ENCODE results near the gene PIP5K1C.

PIP5K1C gene

GRCh38 chr19:3644351-3645066, 55.8 kb downstream of the PIP5K1C start:
- H3F3A ChIP-seq (ENCODE audit: insufficient read depth): no peaks in the 10 kb centered on the region
- no peaks in the 10 kb centered on the region for H4K20me1 ChIP-seq (ENCODE audit: low read depth, low read length)
- H3K9me2 ChIP-seq (replicated peaks; ENCODE audit: insufficient read depth, low read length): no peaks in the 10 kb centered on the region
- no peaks in the 10 kb centered on the region for H3K9me3 ChIP-seq (ENCODE audit: insufficient read depth, low read length)
- no peak overlapping the region for H3K4me2 ChIP-seq (ENCODE audit: low read depth, low read length, poor library complexity, severe bottlenecking)
- H3K27ac ChIP-seq (ENCODE audit: low read depth, low read length): no peak overlapping the region
- H3K27me3 ChIP-seq (ENCODE audit: low read length): no peaks in the 10 kb centered on the region
- no peak overlapping the region for H2AFZ ChIP-seq (ENCODE audit: low read depth, low read length, severe bottlenecking)
- TF ChIP-seq, protein P1, sequence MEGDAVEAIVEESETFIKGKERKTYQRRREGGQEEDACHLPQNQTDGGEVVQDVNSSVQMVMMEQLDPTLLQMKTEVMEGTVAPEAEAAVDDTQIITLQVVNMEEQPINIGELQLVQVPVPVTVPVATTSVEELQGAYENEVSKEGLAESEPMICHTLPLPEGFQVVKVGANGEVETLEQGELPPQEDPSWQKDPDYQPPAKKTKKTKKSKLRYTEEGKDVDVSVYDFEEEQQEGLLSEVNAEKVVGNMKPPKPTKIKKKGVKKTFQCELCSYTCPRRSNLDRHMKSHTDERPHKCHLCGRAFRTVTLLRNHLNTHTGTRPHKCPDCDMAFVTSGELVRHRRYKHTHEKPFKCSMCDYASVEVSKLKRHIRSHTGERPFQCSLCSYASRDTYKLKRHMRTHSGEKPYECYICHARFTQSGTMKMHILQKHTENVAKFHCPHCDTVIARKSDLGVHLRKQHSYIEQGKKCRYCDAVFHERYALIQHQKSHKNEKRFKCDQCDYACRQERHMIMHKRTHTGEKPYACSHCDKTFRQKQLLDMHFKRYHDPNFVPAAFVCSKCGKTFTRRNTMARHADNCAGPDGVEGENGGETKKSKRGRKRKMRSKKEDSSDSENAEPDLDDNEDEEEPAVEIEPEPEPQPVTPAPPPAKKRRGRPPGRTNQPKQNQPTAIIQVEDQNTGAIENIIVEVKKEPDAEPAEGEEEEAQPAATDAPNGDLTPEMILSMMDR (IDR thresholded peaks at IDR 0.05; ENCODE audit: insufficient read depth, low read length, poor library complexity, severe bottlenecking): no peak
- TF ChIP-seq EZH2phosphoT487 (conservative IDR thresholded peaks at IDR 0.05; ENCODE audit: low read length): no peak
- no peak overlapping the region for H3K4me3 ChIP-seq (ENCODE audit: insufficient read depth, low read length, poor library complexity, severe bottlenecking)
- no peak overlapping the region for H3K9ac ChIP-seq (ENCODE audit: low read length)
- no peaks in the 10 kb centered on the region for H3K79me2 ChIP-seq (ENCODE audit: insufficient read depth, low read length)
- H3K36me3 ChIP-seq (ENCODE audit: low read length): no peaks in the 10 kb centered on the region

GRCh38 chr19:3643674-3644313, 56.5 kb downstream of the PIP5K1C start:
- Histone ChIP-seq H3K27me3 (ENCODE audit: low read length) (no peaks in the 10 kb centered on the region), H2AFZ (ENCODE audit: low read depth, low read length, severe bottlenecking) (no peak overlapping the region), H3K36me3 (ENCODE audit: low read length) (no peaks in the 10 kb centered on the region), H3K4me3 (ENCODE audit: insufficient read depth, low read length, poor library complexity, severe bottlenecking) (no peak overlapping the region), H3K9ac (ENCODE audit: low read length) (no peak overlapping the region), H3K4me2 (ENCODE audit: low read depth, low read length, poor library complexity, severe bottlenecking) (no peak overlapping the region), H3K79me2 (ENCODE audit: insufficient read depth, low read length) (no peaks in the 10 kb centered on the region), H3K27ac (ENCODE audit: low read depth, low read length) (no peak overlapping the region), H4K20me1 (ENCODE audit: low read depth, low read length) (no peaks in the 10 kb centered on the region), H3K9me2 (replicated peaks; ENCODE audit: insufficient read depth, low read length) (no peaks in the 10 kb centered on the region), H3F3A (ENCODE audit: insufficient read depth) (no peaks in the 10 kb centered on the region), H3K9me3 (ENCODE audit: insufficient read depth, low read length) (no peaks in the 10 kb centered on the region)
- TF ChIP-seq, protein P1 (IDR thresholded peaks at IDR 0.05; ENCODE audit: insufficient read depth, low read length, poor library complexity, severe bottlenecking): no peak
- no peak for TF ChIP-seq EZH2phosphoT487 (conservative IDR thresholded peaks at IDR 0.05; ENCODE audit: low read length)

DNA sequence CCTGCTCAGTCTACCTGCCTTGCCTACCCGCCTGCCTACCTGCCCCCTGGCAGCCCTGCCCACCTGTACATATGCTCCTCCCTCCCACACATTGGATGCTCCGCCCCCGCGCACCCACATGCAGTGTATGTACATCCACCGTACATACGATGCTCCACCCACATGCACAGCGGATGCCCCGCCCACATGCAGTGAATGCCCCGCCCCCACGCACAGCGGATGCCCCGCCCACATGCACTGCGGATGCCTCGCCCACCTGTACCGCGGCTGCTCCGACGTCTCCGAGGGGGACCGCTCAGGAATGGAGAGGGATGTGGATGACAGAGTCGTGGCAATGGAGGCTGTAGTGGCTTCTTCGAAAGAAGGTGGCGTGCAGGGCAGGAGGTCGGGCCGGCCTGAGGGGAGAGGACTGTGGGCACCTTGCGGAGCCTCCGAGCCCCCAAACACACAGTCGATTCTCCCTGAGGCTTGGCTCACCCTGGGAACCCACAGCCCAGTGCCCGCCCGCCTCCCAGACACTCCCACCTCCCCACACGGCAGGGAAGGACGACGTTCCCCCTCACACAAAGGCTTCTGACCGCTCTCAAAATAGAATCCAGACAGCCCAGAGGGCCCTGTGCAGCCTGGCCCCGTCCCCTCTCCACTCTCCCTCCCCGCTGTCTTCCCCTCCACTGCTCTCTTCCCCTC, 57.1 kb downstream of the PIP5K1C start:
- Histone ChIP-seq H3K9me3 (ENCODE audit: insufficient read depth, low read length) (no peaks in the 10 kb centered on the region), H3K79me2 (ENCODE audit: insufficient read depth, low read length) (no peaks in the 10 kb centered on the region), H2AFZ (ENCODE audit: low read depth, low read length, severe bottlenecking) (no peak overlapping the region), H3F3A (ENCODE audit: insufficient read depth) (no peaks in the 10 kb centered on the region), H3K36me3 (ENCODE audit: low read length) (no peaks in the 10 kb centered on the region), H3K4me2 (ENCODE audit: low read depth, low read length, poor library complexity, severe bottlenecking) (no peak overlapping the region), H3K27me3 (ENCODE audit: low read length) (no peaks in the 10 kb centered on the region), H3K27ac (ENCODE audit: low read depth, low read length) (no peak overlapping the region), H3K9me2 (replicated peaks; ENCODE audit: insufficient read depth, low read length) (no peaks in the 10 kb centered on the region), H3K4me3 (ENCODE audit: insufficient read depth, low read length, poor library complexity, severe bottlenecking) (no peak overlapping the region), H3K9ac (ENCODE audit: low read length) (no peak overlapping the region), H4K20me1 (ENCODE audit: low read depth, low read length) (no peaks in the 10 kb centered on the region)
- TF ChIP-seq, protein P1 (IDR thresholded peaks at IDR 0.05; ENCODE audit: insufficient read depth, low read length, poor library complexity, severe bottlenecking): no peak
- no peak for TF ChIP-seq EZH2phosphoT487 (conservative IDR thresholded peaks at IDR 0.05; ENCODE audit: low read length)
